Right lobe of liver (tissue), 4 donors: ENCODE data around the gene EMP3.

Experiments used
- POLR2A ChIP-seq: fragments of 450-650 bp; IDR thresholded peaks from one replicate; pipeline ENCODE4 v1.6.1; 2017; ENCODE audit warnings: antibody characterized with exemption, mild to moderate bottlenecking
- TF ChIP-seq, protein P1 (sequence below), 4 donors: fragments of 200-600 bp in 3 of 4; fragments of 450-650 bp in 1 of 4; IDR thresholded peaks; one replicate each; pipeline versions ENCODE4 v1.5.1 to v1.8.0; 2016 to 2022; ENCODE audit warnings: antibody characterized with exemption in 4 of 4, mild to moderate bottlenecking in 2 of 4
- donor health status: DM: no; HTN: no; CAD: no.
- donor health status: DM: no; HTN: no; CAD: no.
- donor health status: DM: no; HTN: yes; CAD: no.

DNA sequence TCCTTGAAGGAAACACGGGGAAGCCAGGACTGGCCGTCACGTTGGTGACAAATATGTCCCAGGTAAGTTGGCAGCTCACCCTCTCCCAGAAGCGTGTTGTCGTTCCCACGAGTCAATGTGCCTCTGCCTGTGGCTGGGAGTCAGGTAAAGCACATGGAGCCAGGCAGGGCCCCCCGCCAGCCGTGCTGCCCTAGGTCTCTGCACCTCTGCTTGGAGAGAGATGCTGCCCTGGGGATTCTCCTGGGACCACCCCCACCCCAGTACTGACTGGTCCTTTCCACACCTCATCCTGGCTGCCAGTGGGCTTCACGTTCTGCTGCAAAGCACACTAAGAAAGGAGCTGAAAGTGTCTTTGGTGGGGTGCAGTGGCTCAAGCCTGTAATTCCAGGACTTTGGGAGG lies 45.6 kb upstream of the EMP3 start:
- TF ChIP-seq POLR2A = no peak
- TF ChIP-seq, protein P1, sequence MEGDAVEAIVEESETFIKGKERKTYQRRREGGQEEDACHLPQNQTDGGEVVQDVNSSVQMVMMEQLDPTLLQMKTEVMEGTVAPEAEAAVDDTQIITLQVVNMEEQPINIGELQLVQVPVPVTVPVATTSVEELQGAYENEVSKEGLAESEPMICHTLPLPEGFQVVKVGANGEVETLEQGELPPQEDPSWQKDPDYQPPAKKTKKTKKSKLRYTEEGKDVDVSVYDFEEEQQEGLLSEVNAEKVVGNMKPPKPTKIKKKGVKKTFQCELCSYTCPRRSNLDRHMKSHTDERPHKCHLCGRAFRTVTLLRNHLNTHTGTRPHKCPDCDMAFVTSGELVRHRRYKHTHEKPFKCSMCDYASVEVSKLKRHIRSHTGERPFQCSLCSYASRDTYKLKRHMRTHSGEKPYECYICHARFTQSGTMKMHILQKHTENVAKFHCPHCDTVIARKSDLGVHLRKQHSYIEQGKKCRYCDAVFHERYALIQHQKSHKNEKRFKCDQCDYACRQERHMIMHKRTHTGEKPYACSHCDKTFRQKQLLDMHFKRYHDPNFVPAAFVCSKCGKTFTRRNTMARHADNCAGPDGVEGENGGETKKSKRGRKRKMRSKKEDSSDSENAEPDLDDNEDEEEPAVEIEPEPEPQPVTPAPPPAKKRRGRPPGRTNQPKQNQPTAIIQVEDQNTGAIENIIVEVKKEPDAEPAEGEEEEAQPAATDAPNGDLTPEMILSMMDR (IDR thresholded peaks at IDR 0.05) = no peak
